NCI-H524 treated with DMSO at 0.1 percent for 48 hours (cell line): ENCODE results near the gene APBB3.
"Not testable (repeated sequence)": the region's sequence is repeated elsewhere in the genome, so short reads cannot be mapped to it uniquely, and the experiment has no call there.

ENCODE experiments used
- DNase-seq: peaks from one replicate; lab custom pipeline; 2025; lab: John Stamatoyannopoulos, UW

APBB3 gene, protein sequence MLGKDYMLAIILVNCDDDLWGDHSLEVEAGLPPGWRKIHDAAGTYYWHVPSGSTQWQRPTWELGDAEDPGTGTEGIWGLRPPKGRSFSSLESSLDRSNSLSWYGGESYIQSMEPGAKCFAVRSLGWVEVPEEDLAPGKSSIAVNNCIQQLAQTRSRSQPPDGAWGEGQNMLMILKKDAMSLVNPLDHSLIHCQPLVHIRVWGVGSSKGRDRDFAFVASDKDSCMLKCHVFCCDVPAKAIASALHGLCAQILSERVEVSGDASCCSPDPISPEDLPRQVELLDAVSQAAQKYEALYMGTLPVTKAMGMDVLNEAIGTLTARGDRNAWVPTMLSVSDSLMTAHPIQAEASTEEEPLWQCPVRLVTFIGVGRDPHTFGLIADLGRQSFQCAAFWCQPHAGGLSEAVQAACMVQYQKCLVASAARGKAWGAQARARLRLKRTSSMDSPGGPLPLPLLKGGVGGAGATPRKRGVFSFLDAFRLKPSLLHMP

DNA sequence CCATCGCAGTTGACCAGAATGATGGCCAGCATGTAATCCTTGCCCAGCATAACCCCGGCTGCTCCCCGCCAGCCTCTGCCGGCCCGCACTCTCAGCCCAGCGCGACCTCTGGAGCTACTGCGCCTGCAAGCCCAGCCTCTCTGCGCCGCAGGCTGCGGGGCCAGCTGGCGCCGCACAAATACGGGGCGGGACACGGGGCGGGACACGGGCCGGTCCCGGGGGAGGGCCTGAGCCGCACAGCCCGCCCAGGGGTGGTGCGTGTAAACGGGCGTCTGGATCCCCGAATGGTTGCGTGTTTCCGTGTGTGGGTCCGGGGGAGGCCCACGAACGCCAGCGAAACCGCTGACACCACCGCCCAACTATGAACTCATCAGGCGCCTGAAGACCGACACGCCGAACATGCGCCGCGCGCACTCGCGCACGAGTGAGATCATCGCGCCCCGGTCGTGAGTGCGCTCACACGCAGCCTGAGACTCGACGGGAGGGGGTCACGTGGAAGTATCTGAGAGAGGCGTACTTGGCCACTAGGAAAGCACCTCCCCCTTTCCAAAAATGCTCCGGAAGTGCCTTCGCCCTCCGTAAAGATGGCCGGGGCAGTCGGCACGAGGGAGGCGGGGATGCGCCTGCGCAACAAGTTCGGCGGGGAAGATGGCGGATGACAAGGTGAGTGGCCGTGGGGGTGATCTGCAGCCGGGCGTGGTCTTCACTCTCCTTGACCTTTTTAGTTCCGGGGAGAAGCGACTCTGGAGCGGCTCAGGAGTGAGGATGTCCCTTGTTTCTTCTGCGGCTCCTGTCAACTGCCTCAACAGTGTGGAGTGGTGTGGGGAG is at the start of gene APBB3, which contains the start of gene SLC35A4:
Gene APBB3, minus strand, starts transcription at position 403 of the 828 bp plus-strand sequence. Its CDS starts 353 bp downstream, at position 50.
Gene SLC35A4, plus strand, starts transcription at position 633 of the 828 bp plus-strand sequence. CDS start 2,342 bp downstream, outside the sequence.
- DNase-seq: peak; percentile 88

DNA sequence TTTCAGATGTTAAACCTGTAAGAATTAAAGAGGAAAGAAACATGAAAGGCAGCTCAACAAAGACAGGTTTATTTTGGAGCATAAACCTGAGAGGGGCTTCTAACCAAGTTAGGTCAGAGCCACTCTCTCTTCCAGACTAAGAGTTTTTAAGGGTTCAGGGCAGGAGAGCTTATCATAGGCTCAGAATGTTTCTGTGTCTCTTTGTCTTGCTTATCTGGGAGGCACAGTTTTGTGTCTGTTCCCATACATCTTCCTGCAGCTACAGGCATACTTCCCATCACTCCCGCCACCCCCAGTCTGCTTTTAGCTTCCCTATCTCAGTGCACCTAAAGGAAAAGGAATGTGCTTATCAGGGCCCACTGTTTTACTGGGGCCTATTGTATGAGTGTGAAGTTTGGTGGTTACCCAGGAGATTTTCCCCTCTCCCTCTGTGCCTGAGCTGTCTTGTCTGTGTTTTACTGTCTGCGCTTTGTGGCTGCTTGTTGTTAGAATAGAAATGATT is 46.7 kb upstream of the APBB3 start:
- DNase-seq: no peak

DNA sequence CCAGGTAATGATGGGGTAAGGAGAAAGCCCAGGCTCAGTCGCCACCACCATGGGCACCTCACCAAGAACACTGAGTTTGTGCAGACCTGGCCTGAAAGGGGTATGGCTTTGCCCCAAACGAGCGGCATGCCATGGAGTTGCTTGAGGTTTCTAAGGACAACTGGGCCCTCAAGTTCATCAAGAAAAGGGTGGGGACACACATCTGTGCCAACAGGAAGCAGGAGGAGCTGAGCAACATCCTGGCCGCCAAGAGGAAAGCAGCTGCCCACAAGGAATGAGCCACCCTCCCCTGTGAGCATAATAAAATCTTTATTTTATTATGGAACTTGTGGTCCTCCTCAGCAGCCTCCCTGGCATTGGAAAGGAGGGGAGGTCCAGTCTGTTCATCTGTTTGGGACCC is 44.7 kb upstream of the APBB3 start:
- DNase-seq: no peak

DNA sequence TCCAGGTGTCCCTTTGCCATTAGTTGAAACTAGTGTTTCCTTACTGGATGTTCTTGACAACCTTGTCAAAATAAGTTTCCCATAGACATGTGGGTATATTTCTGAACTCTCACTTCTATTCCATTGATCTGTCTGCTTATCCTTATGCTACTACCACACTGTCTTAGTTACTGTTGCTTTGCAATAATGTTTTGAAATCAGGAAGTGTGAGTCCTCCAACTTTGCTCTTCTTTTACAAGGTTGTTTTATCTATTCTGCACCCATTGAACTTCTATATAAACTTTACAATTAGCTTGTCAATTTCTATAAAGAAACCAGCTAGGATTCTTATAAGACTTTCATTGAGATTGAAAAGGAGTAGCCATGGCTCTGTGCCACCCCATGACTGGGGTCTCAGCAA is 44.3 kb upstream of the APBB3 start:
- no peak for DNase-seq

DNA sequence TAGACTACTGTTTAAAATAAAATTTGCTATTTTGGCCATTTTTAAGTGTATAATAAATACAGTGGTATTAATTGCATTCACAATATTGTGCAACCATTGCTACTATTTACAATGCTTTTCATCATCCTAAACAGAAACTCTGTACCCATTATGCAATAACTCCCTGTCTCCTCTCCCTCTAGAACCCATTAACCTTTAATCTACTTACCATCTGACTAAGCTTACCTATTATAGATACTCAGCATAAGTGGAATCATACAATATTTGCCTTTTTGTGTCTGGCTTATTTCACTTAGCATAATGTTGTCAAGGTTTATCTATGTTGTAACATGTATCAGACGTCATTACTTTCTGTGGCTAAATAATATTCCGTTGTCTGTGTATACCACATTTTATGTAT is 42.6 kb upstream of the APBB3 start:
- DNase-seq: no peak

DNA sequence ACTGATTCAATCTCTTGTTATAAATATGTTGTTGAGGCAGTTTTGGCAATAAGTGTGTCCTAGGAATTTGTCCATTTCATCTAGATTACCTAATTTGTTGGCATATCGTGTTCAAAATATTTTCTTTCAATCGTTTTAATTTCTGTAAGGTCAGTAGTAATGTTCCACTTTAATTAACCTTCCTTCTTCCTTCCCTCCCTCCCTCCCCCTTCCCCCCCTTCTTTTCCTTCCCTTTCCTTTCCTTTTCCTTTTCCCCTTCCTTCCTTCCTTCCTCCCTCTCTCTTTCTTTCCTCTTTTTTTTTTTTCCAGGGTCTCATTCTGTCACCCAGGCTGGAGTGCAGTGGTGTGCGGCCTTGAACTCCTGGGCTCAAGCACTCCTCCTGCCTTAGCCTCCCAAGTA is 41.5 kb upstream of the APBB3 start:
- DNase-seq: no peak

DNA sequence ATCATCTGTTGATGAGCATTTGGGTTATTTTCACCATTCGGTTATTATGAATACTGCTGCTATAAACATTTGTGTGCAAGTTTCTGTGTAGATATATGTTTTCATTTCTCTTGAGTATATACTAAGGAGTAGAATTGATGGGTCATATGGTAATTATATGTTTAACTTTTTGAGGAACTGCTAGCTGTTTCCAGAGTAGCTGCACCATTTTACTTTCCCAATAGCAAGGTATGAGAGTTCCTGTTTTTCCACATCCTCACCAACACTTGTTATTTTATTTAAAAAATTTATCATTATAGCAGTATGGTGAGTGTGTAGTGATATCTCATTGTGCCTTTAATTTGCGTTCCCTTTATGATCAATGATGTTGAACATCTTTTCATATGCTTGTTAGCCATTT is 39.3 kb upstream of the APBB3 start:
- no peak for DNase-seq

DNA sequence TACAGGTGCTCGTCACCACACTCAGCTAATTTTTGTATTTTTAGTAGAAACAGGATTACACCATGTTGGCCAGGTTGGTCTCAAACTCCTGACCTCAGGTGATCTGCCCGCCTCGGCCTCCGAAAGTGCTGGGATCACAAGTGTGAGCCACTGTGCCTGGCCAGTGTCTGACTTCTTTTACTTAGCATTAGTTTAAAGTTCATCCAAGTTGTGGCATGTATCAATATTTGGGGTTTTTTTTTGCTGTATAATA is 39.0 kb upstream of the APBB3 start:
- DNase-seq: not testable (repeated sequence)

DNA sequence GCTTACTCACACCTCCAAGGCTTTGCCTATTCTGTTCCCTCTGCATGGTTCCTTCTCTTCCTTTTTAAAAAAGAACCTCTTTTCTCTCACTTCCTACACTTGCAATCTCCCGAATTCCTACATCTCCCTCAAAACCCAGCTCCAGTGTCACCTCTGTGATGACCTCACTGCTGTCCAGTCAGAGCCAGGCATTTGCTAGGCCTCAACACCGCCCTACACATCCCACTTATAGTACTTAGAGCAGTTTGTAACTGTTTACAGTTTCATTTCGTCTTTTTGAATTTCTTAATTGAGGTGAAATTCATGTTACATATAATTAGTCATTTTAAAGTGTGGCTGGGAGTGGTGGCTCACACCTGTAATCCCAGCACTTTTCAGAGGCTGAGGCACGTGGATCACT is 37.7 kb upstream of the APBB3 start:
- no peak for DNase-seq

DNA sequence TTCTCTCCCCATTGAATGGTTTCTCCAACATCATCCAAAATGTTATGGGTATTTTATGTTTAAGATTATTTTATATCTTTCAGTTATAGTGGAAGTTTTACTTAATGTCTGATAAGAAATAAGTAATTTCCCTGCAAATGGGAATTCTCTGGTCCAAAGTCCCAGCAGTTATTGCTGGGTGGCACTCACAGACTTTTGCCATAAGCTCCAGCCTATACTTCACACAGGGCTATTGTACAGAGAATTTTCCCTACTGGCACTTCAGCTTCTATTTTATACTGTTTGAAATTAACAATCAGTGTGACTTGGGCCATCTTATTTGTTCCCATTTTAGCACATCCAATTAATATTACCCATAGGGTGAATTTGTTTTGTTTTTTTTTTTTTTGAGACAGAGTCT is 35.7 kb upstream of the APBB3 start:
- DNase-seq: no peak

DNA sequence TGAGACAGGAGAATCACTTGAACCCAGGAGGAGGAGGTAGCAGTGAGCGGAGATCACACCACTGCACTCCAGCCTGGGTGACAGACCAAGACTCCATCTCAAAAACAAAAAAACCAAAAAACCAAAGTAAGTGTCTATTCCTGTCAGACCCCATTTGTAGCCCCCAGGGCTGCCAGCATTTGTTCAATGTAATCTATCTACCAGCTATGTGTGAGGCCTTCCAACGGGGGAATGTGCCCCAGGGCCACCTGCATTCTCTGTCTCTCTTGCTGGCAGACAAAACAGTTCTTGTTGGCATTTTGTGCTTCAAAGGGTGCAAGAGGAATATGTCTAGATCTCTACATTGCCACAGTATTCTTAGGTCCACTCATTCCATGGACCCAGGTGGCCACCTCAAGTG is 34.4 kb upstream of the APBB3 start:
- no peak for DNase-seq

DNA sequence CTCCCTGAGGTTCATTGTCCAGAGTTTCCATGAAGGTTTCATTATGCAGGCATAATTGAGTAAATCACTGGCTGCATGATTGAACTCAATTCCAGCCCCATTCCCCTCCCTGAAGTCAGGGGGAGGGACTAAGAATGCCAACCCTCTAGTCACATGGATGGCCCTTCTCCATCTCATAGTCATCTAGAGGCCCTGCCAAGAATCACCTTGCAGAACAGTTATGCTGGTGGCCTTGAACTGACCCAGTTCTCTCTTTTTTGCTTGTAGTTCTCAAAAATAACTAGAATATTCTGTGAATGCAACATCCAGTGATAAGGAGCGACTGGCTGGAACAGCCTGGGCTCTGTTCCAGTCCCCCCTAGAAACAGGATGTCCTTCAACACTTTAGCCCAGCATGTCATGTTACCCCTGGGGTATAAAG is 31.9 kb upstream of the APBB3 start:
- DNase-seq: no peak

DNA sequence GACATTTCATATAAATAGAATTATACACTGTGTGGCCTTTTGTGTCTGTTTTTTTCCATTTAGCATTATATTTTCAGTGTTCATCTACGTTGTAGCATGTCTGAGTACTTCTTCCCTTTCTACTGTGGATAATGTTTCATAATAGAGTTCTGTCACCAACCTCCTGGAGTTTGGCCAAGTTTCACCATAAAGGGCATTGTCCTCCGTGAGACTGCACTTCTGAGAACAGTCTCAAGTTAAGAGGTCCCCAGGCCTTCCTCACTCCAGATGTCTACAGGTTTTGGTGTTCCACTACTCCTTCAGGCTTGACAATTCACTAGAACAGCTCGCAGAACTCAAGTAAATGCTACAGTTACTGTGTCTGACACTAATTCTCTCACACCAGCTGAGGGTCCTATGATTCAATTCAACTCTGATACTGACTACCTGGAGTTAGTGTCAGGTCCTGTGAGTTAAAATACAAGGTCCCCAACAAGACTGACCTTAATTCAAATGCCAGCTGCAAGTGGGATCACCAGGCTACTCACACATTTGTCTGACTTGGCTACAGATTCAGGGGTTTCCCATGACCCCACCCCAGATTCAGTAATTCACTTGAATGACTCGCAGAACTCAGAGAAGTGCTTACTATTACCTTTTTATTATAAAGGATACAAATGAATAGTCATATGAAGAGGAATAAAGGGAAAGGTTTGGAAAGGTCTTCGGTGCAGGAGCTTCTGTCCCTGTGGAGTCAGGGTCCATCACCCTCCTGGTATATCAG is 31.3 kb upstream of the APBB3 start:
- DNase-seq: no peak

DNA sequence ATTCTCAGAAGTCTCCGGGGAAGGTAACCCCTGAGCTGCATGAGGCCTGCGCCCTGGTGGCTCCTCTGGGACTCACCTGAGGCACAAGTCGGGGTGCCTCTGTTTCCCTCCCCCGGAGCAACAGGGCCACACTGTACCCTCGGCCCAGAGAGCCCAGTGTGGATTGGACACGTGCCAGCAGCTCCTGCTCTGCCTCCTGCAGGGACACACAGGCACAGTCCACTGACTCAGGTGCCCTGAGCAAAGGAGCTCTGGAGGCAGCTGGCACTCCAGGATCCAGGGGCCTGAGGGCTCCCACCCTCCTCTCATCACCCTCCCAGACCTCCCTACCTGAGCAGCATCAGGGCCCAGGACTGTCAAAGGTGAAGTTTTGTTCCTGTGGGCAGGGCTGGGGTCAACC is 29.8 kb upstream of the APBB3 start:
- DNase-seq: no peak

DNA sequence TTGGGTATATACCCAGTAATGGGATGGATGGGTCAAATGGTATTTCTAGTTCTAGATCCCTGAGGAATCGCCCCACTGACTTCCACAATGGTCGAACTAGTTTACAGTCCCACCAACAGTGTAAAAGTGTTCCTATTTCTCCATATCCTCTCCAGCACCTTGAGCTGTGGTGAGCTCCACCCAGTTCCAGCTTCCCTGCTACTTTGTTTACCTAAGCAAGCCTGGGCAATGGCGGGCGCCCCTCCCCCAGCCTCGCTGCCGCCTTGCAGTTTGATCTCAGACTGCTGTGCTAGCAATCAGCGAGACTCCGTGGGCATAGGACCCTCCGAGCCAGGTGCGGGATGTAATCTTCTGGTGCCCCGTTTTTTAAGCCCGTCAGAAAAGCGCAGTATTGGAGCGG is 28.7 kb upstream of the APBB3 start:
- not testable (repeated sequence) for DNase-seq

DNA sequence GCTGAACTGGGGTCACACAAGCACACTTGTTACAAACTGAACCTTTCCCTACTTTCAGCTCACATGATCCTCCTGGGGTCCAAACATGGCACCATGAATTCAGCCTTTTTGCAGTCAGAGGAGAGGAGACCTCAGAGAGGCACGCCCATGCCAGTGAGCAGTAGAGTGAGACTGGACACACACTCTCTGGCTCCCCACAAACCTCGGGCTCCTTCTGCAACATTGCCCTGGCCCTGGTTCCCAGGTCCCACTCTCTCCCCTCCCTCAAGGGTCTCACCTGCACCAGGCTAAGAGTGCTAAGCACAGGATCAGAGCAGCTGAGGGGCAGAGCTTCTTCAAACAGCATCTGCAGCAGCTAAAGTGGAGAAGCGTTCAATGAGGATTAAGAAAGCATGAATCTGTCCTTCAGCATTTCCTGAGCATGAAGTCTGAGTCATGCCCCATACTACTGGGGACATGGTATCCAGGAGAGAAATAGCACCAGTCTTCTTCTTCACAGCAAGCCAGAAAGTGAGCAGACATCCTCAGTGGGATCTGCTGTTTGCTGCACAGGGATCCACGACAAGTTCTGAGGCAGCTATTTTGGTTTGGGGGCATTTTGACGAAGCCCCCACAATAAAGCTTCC is 27.5 kb upstream of the APBB3 start:
- no peak for DNase-seq

DNA sequence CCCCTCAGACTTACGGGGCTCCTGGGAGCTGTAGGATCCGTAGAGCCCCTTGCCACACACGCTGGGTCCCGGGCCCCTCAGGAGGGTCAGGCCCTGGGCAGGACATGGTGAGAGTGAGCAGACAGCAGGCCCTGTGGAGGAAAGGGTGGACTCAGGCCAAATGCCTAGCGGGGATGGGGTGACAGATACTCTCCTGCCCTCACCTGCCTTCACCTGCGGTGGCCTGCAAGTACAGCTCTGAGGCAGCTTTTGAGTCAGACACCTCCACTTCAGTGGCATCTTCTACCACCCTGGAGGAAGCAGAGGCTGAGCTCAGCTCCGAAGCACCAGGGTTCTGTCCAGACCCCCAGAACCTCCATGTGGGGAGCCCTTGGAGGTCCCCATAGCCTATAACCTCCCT is 26.5 kb upstream of the APBB3 start:
- DNase-seq: no peak

DNA sequence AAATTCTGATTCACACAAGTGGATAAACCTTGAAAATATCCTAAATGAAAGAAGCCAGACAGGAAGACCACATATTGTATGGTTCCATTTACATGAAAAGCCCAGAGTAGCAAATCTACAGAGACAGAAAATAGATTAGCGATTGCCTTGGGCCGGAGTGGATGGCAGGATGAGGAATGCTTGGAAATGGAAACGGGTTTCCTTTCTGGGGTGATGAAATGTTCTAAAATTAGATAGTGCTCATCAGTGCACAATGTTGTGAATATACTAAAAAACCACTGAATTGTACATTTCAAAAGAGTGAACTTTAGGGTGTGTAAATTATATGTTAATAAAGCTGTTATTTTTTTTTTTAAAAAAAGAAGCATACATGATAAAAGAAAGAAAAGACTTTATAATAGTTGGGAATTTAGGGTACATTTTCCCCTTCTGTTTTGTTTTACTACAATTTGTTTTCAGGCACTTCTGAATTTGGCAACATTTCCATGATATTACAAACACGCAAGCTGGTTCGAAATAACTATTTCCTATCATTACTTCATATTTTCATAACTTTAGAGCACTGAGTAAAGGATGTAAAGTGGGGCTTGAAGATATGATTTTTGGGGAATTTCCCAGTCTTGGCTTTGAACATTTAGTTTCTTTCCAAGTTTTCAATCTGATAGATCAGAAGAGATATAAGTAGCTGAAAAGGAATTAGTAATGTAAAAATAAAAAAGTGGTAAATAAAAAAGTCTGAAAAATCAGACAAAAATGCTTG is 24.1 kb upstream of the APBB3 start:
- no peak for DNase-seq

DNA sequence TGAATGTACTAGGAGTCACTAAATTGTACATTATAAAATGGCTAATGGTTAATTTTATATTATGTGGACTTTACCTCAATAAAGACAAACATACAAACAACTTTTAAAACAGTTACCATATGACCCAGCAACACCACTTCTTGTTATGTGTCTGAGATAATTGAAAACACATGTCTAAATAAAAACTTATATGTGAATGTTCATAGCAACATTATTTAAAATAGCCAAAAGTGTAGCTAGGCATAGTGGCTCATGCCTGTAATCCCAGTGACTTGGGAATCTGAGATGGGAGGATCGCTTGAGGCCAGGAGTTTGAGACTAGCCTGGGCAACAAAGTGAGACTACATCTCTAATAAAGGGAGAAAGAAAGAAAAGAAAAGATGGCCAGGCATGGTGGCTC is 23.1 kb upstream of the APBB3 start:
- DNase-seq: no peak

DNA sequence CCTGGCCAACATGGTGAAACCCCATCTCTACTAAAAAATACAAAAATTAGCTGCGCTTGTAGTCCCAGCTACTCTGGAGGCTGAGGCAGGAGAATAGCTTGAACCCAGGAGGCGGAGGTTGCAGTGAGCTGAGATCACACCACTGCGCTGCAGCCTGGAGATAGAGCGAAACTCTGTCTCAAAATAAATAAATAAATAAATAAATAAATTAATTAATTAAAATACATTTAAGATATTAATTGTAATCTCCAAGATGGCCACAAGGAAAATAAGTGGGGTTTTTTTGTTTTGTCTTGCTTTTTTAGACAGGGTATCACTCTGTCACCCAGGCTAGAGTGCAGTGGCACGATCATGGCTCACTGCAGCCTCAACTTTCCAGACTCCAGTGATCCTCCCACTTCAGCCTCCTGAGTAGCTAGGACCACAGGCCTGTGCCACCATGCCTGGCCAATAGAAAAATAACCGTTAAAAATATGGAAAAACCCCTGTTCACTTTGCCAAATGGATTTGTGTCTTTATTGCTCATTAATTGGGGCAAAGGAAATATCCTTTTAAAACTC is 14.9 kb upstream of the APBB3 start:
- not testable (repeated sequence) for DNase-seq

DNA sequence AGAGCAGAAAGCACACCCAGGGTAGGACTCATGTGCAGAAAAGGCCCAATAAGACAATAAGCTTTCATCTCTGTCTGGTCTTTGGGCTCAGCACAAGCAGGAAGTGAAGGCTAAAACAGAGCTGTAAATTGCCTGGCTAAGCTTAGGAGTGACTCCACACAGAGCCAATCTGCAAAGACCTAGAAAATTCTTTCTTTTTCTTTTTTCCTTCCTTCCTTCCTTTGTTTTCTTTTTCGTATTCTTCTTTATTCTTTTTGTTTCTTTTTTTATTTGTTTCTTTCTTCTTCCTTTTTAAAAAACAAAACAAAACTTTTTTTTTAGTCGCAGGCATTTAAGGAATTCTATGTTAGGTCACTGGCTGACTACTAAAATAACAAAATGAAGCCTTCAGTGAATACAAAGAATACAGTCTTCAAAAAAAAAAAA is 12.4 kb upstream of the APBB3 start:
- DNase-seq: no peak
